ENCODE data around the gene SEMA6A.

- TF ChIP-seq CTCF (IDR thresholded peaks at IDR 0.05), result no peak
- TF ChIP-seq POLR2A (IDR thresholded peaks at IDR 0.05), result no peak
Measured at GRCh38 chr5:116593340-116593739, 18.7 kb upstream of the SEMA6A start.
